NB4 (cell line): ENCODE measurements around the gene RAPGEF4.

Experiments used
- CTCF ChIP-seq: IDR thresholded peaks from one replicate; pipeline ENCODE4 v1.5.1; 2012; ENCODE audit warnings: low read depth, low read length
- MYC ChIP-seq: IDR thresholded peaks from 2 replicates; pipeline ENCODE4 v1.6.1; 2011; ENCODE audit warnings: low read depth, low read length
- POLR2A ChIP-seq: IDR thresholded peaks from 2 replicates; pipeline ENCODE4 v1.6.1; 2011; ENCODE audit warnings: mild to moderate bottlenecking; ENCODE audit not compliant: insufficient read length; ENCODE audit errors: extremely low read depth

GRCh38 chr2:172925600-172925999, 190.0 kb downstream of the RAPGEF4 start:
- TF ChIP-seq POLR2A (no peak), CTCF (no peak), MYC (no peak)
